HG02973 (cell line): ENCODE measurements around the gene ZBTB7C.

ENCODE experiments used
- ATAC-seq: cut with Tn5 transposase; IDR thresholded peaks from one replicate; pipeline ENCODE4 v1.9.1; 2021; ENCODE audit warnings: moderate library complexity; ENCODE audit not compliant: unreplicated experiment

Gene ZBTB7C

GRCh38 chr18:48171490-48172188, 237.5 kb downstream of the ZBTB7C start:
- no peak for ATAC-seq

GRCh38 chr18:48170651-48171050, 238.5 kb downstream of the ZBTB7C start:
- ATAC-seq = no peak

- no peak for ATAC-seq
Measured at GRCh38 chr18:48168861-48169260, 240.3 kb downstream of the ZBTB7C start.

GRCh38 chr18:48167897-48168253, 241.3 kb downstream of the ZBTB7C start:
- no peak for ATAC-seq

GRCh38 chr18:48166336-48166875, 242.8 kb downstream of the ZBTB7C start:
- no peak for ATAC-seq

- ATAC-seq = no peak
Measured at GRCh38 chr18:48165111-48165866, 243.9 kb downstream of the ZBTB7C start.

GRCh38 chr18:48164701-48165100, 244.5 kb downstream of the ZBTB7C start:
- ATAC-seq = no peak

GRCh38 chr18:48164116-48164515, 245.1 kb downstream of the ZBTB7C start:
- no peak for ATAC-seq

GRCh38 chr18:48163738-48164115, 245.5 kb downstream of the ZBTB7C start:
- no peak for ATAC-seq

GRCh38 chr18:48162956-48163737, 246.0 kb downstream of the ZBTB7C start:
- no peak for ATAC-seq

GRCh38 chr18:48161911-48162698, 247.1 kb downstream of the ZBTB7C start:
- ATAC-seq = peak; percentile 37

GRCh38 chr18:48161191-48161910, 247.8 kb downstream of the ZBTB7C start:
- peak; percentile 77 for ATAC-seq

- ATAC-seq = no peak
Measured at GRCh38 chr18:48160622-48161021, 248.6 kb downstream of the ZBTB7C start.

- no peak for ATAC-seq
Measured at GRCh38 chr18:48159816-48160215, 249.4 kb downstream of the ZBTB7C start.

- ATAC-seq = no peak
Measured at GRCh38 chr18:48158721-48159120, 250.5 kb downstream of the ZBTB7C start.

- ATAC-seq = no peak
Measured at GRCh38 chr18:48157956-48158355, 251.2 kb downstream of the ZBTB7C start.

- no peak for ATAC-seq
Measured at GRCh38 chr18:48155856-48156255, 253.3 kb downstream of the ZBTB7C start.

- no peak for ATAC-seq
Measured at GRCh38 chr18:48154828-48155227, 254.4 kb downstream of the ZBTB7C start.

GRCh38 chr18:48153613-48154481, 255.3 kb downstream of the ZBTB7C start:
- ATAC-seq = no peak
